HT1080 (cell line): Measurements from ENCODE around the gene MDC1. TPM values are rescaled to one million over a fixed set of nuclear protein-coding genes. Genes with fewer than 3 reads are reported as not detected.
"Not testable (repeated sequence)": the region's sequence is repeated elsewhere in the genome, so short reads cannot be mapped to it uniquely, and the experiment has no call there.

Experiments
- DNase-seq: peaks from one replicate; pipeline ENCODE4 v3.0.0-alpha.2; 2015; ENCODE audit warnings: low read depth
- total RNA-seq: library from RNA; depleted of rRNA; stranded (reverse); fragments of >200 nt; shearing (Covaris generic); gene quantifications from 2 replicates; pipeline ENCODE4 v1.2.3, GENCODE V29; 2014

MDC1 gene
- total RNA-seq, 1 experiment from 2014 or later, result 12.9 TPM

- no peak for DNase-seq
These were observed 8.0 kb upstream of the MDC1 start for GRCh38 chr6:30724906-30725667.

GRCh38 chr6:30723843-30724741 lies 7.0 kb upstream of the MDC1 start:
- not testable (repeated sequence) for DNase-seq

DNA sequence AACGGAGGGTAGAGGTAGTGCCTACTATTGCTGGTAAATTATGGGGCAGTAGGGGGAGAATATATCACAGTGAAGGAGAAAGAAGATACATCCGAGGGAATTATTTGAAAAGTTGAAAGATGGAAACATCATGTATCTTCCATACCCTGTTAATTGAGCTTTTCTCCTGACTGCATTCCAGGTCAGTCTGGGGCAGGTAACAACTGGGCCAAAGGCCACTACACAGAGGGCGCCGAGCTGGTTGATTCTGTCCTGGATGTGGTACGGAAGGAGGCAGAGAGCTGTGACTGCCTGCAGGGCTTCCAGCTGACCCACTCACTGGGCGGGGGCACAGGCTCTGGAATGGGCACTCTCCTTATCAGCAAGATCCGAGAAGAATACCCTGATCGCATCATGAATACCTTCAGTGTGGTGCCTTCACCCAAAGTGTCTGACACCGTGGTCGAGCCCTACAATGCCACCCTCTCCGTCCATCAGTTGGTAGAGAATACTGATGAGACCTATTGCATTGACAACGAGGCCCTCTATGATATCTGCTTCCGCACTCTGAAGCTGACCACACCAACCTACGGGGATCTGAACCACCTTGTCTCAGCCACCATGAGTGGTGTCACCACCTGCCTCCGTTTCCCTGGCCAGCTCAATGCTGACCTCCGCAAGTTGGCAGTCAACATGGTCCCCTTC lies 6.2 kb upstream of the MDC1 start:
- DNase-seq, result not testable (repeated sequence)

- peak; percentile 79 for DNase-seq
These were observed 5.4 kb upstream of the MDC1 start for GRCh38 chr6:30722280-30723112.

GRCh38 chr6:30722025-30722279 lies 4.9 kb upstream of the MDC1 start:
- not testable (repeated sequence) for DNase-seq

GRCh38 chr6:30721198-30722024 lies 4.3 kb upstream of the MDC1 start:
- peak; percentile 79 for DNase-seq

- peak; percentile 63 for DNase-seq
These were observed 3.7 kb upstream of the MDC1 start for GRCh38 chr6:30720738-30721197.

GRCh38 chr6:30719791-30720737 lies 3.0 kb upstream of the MDC1 start, which contains the start of gene TUBB:
Gene TUBB, plus strand, starts transcription at chr6:30720352. Its CDS starts 155 bp downstream, at chr6:30720507.
- peak; percentile 98 for DNase-seq

GRCh38 chr6:30719356-30719755 lies 2.3 kb upstream of the MDC1 start:
- DNase-seq, result no peak

- DNase-seq, result not testable (repeated sequence)
These were observed 1.0 kb upstream of the MDC1 start for GRCh38 chr6:30717845-30718720.

DNA sequence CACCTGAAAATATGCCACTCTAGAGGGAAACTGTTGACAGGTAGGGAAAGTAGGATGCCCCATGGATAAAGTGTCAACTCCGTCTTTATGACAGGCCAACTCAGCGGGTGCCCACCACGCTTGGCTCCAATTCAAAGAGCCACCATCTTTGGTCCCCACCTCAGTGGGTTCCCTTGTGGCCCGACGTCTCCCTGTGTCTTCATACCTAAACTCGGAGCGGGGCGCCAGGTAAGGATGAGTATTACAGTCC lies 277 bp downstream of the MDC1 start:
- DNase-seq, result no peak

DNA sequence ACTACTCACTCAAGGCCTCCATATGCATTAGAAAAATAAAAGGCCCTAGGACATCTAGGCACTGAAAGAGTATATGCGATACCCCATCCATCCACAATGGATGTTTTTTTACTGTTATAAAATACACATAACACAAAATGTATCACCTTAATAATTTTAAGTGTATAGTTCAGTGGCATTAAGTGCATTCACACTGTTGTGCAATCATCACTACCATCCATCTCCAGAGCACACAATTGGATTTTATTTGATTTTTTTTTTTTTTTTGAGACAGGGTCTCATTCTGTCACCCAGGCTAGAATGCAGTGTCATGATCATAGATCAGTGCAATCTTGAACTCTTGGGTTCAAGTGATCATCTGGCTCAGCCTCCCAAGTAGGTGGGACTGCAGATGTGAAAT lies 2.8 kb downstream of the MDC1 start:
- DNase-seq, result no peak

DNA sequence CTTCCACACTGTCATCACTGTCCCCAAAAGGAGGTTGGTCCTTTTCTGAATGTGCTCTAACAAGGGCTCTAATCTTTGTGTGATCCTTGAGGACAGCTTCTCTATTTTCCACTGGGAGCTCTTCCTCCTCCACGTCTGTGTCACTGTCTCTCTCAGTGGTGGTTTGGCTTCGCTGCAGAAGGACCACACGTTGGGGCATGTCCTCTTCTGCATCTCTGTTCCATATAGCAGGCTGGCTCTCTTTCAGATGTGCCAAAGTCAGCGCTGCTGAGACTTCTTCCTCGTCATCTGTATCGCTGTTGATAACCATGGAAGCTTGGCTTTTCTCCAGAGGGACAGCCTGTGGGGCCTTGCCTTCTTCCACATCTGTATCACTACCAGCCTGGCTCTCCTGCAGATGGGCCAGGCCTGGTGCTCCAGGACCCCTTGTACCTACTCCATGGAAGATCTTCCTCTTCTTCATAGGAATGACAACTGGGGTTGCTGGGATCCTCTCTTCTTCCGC lies 4.6 kb downstream of the MDC1 start:
- DNase-seq, result no peak

DNA sequence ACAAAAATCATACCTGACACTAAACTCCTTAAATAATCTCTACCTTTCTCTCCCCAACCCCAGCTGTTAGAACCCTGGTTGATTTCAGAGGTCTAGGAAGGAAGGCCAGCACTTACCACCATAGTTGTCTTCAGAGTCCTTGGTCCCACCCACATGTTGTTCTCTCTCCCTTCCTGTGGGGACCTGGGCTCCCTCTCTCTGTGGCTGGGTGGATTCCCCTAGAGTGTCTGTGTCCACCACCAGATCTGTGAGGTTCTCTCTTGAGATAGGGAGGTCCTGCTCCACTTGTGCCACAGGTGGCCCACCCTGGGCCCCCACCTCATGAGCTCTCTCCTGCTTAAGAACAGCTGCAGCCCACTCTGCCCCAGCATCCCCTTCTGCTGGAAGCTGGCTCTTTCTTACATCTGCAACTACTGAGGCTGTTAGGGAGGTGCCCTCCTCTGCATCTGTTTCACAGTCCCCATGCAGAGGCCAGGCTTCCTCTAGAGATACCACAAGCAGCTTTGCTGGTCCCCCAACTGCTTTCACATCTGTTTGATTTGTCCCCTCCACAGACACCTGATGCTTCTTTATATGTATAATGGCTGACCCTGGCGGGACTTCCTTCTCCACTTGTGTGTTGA lies 5.2 kb downstream of the MDC1 start:
- no peak for DNase-seq

DNA sequence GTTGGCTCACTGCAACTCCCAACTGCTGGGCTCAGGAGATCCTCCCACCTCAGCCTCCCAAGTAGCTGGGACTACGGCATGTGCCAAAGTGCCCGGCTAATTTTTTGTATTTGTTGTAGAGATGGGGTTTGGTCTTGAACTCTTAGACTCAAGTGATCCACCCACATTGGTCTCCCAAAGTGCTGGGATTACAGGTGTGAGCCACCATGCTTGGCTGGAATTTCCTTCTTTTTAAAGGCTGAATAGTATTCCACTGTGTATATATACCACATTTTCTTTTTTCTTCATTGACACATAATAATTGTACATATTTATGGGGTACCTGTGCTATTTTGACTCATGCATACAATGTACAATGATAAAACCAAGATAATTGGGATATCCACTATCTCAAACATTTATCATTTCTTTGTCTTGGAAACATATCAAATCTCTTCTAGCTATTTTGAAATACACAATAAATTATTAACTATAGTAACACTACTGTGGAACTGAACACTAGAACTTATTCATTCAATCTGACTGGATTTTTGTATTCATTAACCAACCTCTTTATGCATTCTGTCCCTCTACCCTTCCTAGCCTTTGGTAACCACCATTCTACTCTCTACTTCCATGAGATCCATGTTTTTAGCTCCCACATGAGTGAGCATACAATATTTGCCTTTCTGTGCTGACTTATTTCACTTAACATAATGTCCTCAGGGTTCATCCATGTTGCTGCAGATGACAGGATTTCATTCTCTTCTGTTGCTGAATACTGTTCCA lies 7.8 kb downstream of the MDC1 start:
- DNase-seq, result no peak

DNA sequence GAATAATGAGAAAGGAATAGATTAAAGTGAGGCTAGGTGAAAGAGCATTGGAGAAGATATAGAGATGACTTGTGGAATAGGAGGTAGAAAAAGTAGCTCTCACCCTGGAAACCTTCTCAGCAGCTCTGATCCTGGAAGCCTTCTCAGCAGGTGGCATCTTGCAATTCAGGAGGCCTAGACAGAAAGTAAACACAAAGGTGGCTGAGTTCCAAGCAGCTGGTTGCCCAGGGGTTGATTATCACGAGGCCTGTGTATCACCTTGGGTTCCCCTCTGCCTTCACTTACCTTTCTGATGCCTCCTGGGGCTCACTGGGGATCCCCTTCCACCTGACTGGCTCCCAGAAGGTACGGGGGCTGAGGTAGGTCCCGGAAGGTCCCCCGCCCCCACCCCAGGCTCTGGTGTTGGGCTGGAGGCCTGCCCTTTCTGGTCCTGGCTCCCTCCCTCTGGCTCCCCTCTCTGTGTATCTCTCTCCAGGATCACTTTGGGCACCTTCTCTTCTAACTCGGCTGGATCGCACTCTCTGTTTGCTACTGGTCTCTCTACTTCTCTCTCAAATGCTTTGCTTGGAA lies 9.7 kb downstream of the MDC1 start:
- DNase-seq, result no peak
